Testis (tissue), 2 donors: Measurements from ENCODE around the gene FGFR2.

Experiments used
- CTCF ChIP-seq, 3 experiments: fragments of 450-650 bp in 2 of 3; fragments of 200-600 bp in 1 of 3; sonication (generic) in 1 of 3; IDR thresholded peaks; one replicate each; pipeline ENCODE4 v1.5.1; 2016 to 2019; ENCODE audit warnings: antibody characterized with exemption in 3 of 3, mild to moderate bottlenecking in 2 of 3, moderate library complexity in 1 of 3
- POLR2A ChIP-seq: fragments of 450-650 bp; IDR thresholded peaks from one replicate; pipeline ENCODE4 v1.6.1; 2017; ENCODE audit warnings: antibody characterized with exemption, mild to moderate bottlenecking, moderate library complexity

GRCh38 chr10:121469797-121470606, 128.2 kb downstream of the FGFR2 start:
- TF ChIP-seq CTCF (IDR thresholded peaks at IDR 0.05) (no peak), POLR2A (no peak)
